ENCODE results near the gene MARCKS. TPM values are rescaled to one million over a fixed set of nuclear protein-coding genes. Genes with fewer than 3 reads are reported as not detected.
A peak's percentile ranks its signal among the peaks of the same experiment; 100 is the strongest.

Gene MARCKS
- total RNA-seq, 1 experiment from 2014 or later = 70.1 TPM

GRCh38 chr6:113843500-113844073 is 13.6 kb upstream of the MARCKS start:
- intact Hi-C loops (cut with micrococcal nuclease; ENCODE audit: unreplicated experiment) = no loop called here
- Mint-ChIP-seq H3K4me3 (ENCODE audit: low read depth, unreplicated experiment) (no peak overlapping the region), H3K27ac (ENCODE audit: unreplicated experiment) (no peak overlapping the region), H3K36me3 (ENCODE audit: insufficient read depth, unreplicated experiment) (no peaks in the 10 kb centered on the region), H3K9me3 (ENCODE audit: low read depth, unreplicated experiment) (no peaks in the 10 kb centered on the region), H3K27me3 (ENCODE audit: unreplicated experiment) (no peaks in the 10 kb centered on the region), H3K4me1 (ENCODE audit: low read depth, unreplicated experiment) (no peaks in the 10 kb centered on the region)
- no TSS peak for BruUV-seq (replicated peaks)
- TF ChIP-seq CTCF (IDR thresholded peaks at IDR 0.05; ENCODE audit: unreplicated experiment) = no peak
- CTCF ChIA-PET = no interaction called here
- no peak for DNase-seq

- H3K27me3 Mint-ChIP-seq (ENCODE audit: unreplicated experiment) = no peaks in the 10 kb centered on the region
- peak overlapping the region; percentile 69 for H3K27ac Mint-ChIP-seq (ENCODE audit: unreplicated experiment)
- no peaks in the 10 kb centered on the region for H3K36me3 Mint-ChIP-seq (ENCODE audit: insufficient read depth, unreplicated experiment)
- no peaks in the 10 kb centered on the region for H3K4me1 Mint-ChIP-seq (ENCODE audit: low read depth, unreplicated experiment)
- CTCF ChIA-PET = interaction anchor here (1.0 kb wide), 1 partner anchor 33 kb away, joined by 3 read pairs; no protein-coding TSS in a partner anchor
- intact Hi-C loops (cut with micrococcal nuclease; ENCODE audit: unreplicated experiment) = no loop called here
- no peak for DNase-seq
- no TSS peak for BruUV-seq (replicated peaks)
- H3K4me3 Mint-ChIP-seq (ENCODE audit: low read depth, unreplicated experiment) = no peak overlapping the region
- no peak for TF ChIP-seq CTCF (IDR thresholded peaks at IDR 0.05; ENCODE audit: unreplicated experiment)
- no peaks in the 10 kb centered on the region for H3K9me3 Mint-ChIP-seq (ENCODE audit: low read depth, unreplicated experiment)
Observed at GRCh38 chr6:113846577-113846976, 10.6 kb upstream of the MARCKS start.

GRCh38 chr6:113847447-113847846 is 9.7 kb upstream of the MARCKS start:
- no peaks in the 10 kb centered on the region for H3K36me3 Mint-ChIP-seq (ENCODE audit: insufficient read depth, unreplicated experiment)
- TF ChIP-seq CTCF (IDR thresholded peaks at IDR 0.05; ENCODE audit: unreplicated experiment) = no peak
- no peak overlapping the region for H3K4me3 Mint-ChIP-seq (ENCODE audit: low read depth, unreplicated experiment)
- H3K4me1 Mint-ChIP-seq (ENCODE audit: low read depth, unreplicated experiment) = no peaks in the 10 kb centered on the region
- H3K27me3 Mint-ChIP-seq (ENCODE audit: unreplicated experiment) = no peaks in the 10 kb centered on the region
- no peaks in the 10 kb centered on the region for H3K9me3 Mint-ChIP-seq (ENCODE audit: low read depth, unreplicated experiment)
- CTCF ChIA-PET = interaction anchor here (0.7 to 1.0 kb wide), 2 partner anchors 32 to 485 kb away, joined by 3 read pairs; no protein-coding TSS in a partner anchor
- no TSS peak for BruUV-seq (replicated peaks)
- DNase-seq = no peak
- intact Hi-C loops (cut with micrococcal nuclease; ENCODE audit: unreplicated experiment) = no loop called here
- no peak overlapping the region for H3K27ac Mint-ChIP-seq (ENCODE audit: unreplicated experiment)

- DNase-seq = no peak
- no peaks in the 10 kb centered on the region for H3K36me3 Mint-ChIP-seq (ENCODE audit: insufficient read depth, unreplicated experiment)
- no peak overlapping the region for H3K4me3 Mint-ChIP-seq (ENCODE audit: low read depth, unreplicated experiment)
- no peak for TF ChIP-seq CTCF (IDR thresholded peaks at IDR 0.05; ENCODE audit: unreplicated experiment)
- H3K9me3 Mint-ChIP-seq (ENCODE audit: low read depth, unreplicated experiment) = no peaks in the 10 kb centered on the region
- no TSS peak for BruUV-seq (replicated peaks)
- CTCF ChIA-PET = no interaction called here
- intact Hi-C loops (cut with micrococcal nuclease; ENCODE audit: unreplicated experiment) = no loop called here
- no peak overlapping the region for H3K27ac Mint-ChIP-seq (ENCODE audit: unreplicated experiment)
- H3K27me3 Mint-ChIP-seq (ENCODE audit: unreplicated experiment) = no peaks in the 10 kb centered on the region
- no peaks in the 10 kb centered on the region for H3K4me1 Mint-ChIP-seq (ENCODE audit: low read depth, unreplicated experiment)
Observed at GRCh38 chr6:113848280-113848679, 8.9 kb upstream of the MARCKS start.
